Measurements from ENCODE around the gene GRIP1.

The GRIP1 gene

DNA sequence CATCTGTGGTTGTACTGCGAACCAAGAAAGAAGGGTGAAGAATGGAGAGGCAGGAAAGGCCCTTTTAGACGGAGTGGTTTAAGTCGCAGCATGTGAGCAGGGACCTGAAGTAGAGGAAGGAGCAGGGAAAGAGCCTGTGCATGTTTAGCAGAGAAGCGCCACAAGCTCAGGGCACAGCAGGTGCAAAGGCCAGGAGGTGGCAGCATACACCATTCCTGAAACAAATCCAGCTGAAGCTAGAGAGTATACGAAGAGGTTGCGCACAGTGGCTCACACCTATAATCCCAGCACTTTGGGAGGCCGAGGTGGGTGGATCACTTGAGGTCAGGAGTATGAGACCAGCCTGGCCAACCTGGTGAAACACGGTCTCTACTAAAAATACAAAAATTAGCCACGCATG is 326.7 kb downstream of the GRIP1 start:
- Histone ChIP-seq H4K20me1 (ENCODE audit: control insufficient read depth, insufficient read depth, low read depth, low read length) (no peaks in the 10 kb centered on the region), H3K4me3 (ENCODE audit: low read length) (no peak overlapping the region), H3K4me2 (ENCODE audit: low read length) (no peak overlapping the region), H3K27me3 (ENCODE audit: control insufficient read depth, low read length) (no peaks in the 10 kb centered on the region), H3K27ac (ENCODE audit: low read depth, low read length) (no peak overlapping the region), H3K36me3 (ENCODE audit: control insufficient read depth, low read length) (no peaks in the 10 kb centered on the region), H3K9me3 (ENCODE audit: control insufficient read depth, insufficient read depth, low read length) (no peaks in the 10 kb centered on the region), H3K4me1 (ENCODE audit: control insufficient read depth, low read length) (no peaks in the 10 kb centered on the region), H3K79me2 (ENCODE audit: control insufficient read depth, low read length) (no peaks in the 10 kb centered on the region), H3F3A (ENCODE audit: control insufficient read depth, insufficient read depth) (no peaks in the 10 kb centered on the region), H3K9me2 (replicated peaks; ENCODE audit: control insufficient read depth, low read length) (no peaks in the 10 kb centered on the region)
- TF ChIP-seq, protein P1, sequence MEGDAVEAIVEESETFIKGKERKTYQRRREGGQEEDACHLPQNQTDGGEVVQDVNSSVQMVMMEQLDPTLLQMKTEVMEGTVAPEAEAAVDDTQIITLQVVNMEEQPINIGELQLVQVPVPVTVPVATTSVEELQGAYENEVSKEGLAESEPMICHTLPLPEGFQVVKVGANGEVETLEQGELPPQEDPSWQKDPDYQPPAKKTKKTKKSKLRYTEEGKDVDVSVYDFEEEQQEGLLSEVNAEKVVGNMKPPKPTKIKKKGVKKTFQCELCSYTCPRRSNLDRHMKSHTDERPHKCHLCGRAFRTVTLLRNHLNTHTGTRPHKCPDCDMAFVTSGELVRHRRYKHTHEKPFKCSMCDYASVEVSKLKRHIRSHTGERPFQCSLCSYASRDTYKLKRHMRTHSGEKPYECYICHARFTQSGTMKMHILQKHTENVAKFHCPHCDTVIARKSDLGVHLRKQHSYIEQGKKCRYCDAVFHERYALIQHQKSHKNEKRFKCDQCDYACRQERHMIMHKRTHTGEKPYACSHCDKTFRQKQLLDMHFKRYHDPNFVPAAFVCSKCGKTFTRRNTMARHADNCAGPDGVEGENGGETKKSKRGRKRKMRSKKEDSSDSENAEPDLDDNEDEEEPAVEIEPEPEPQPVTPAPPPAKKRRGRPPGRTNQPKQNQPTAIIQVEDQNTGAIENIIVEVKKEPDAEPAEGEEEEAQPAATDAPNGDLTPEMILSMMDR (IDR thresholded peaks at IDR 0.05; ENCODE audit: low read depth, low read length, poor library complexity, severe bottlenecking): peak; percentile 60
- TF ChIP-seq EZH2phosphoT487 (IDR thresholded peaks at IDR 0.05; ENCODE audit: borderline replicate concordance, low read length): no peak

DNA sequence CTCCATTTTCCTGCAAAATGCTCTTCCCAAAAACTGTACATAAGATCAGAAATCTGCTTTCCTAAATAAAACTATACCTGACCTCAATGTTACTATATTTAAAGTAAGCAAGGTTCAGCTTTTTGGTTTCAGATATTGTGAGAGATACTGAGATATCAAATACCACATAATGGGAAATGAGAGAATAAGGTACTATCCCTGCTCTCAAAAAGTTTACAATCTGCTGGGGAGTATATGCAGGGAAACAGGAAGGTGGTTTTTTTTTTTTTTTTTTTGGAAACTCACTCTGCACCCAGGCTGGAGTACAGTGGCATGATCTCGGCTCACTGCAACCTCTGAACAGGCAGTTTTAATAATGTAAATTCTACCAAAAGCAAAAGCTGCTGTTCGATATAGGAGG is 327.6 kb downstream of the GRIP1 start:
- Histone ChIP-seq H3K27ac (ENCODE audit: low read depth, low read length) (no peak overlapping the region), H3K4me3 (ENCODE audit: low read length) (no peak overlapping the region), H3K36me3 (ENCODE audit: control insufficient read depth, low read length) (no peaks in the 10 kb centered on the region), H4K20me1 (ENCODE audit: control insufficient read depth, insufficient read depth, low read depth, low read length) (no peaks in the 10 kb centered on the region), H3F3A (ENCODE audit: control insufficient read depth, insufficient read depth) (no peaks in the 10 kb centered on the region), H3K4me1 (ENCODE audit: control insufficient read depth, low read length) (no peaks in the 10 kb centered on the region), H3K4me2 (ENCODE audit: low read length) (no peak overlapping the region), H3K79me2 (ENCODE audit: control insufficient read depth, low read length) (no peaks in the 10 kb centered on the region), H3K9me2 (replicated peaks; ENCODE audit: control insufficient read depth, low read length) (no peaks in the 10 kb centered on the region), H3K27me3 (ENCODE audit: control insufficient read depth, low read length) (no peaks in the 10 kb centered on the region), H3K9me3 (ENCODE audit: control insufficient read depth, insufficient read depth, low read length) (no peaks in the 10 kb centered on the region)
- no peak for TF ChIP-seq EZH2phosphoT487 (IDR thresholded peaks at IDR 0.05; ENCODE audit: borderline replicate concordance, low read length)

DNA sequence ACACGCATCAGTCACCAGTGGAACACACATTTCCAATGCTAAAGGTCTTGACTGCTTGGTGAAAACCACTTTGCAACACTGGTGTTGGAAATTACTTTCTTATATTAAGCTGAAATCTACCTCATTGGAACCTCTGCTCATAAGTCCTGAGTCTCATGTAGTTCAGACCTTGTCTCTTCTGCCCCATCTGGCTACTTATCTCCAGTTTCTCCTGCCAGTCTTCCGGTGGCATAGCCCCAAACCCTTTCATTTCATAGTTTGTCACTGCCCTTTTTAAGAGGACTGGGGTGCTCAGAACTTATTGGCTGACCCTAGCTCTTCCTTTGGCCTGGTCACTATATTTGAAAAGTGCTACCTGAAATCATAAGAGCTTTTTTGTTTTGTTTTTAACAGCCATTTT is 332.9 kb downstream of the GRIP1 start:
- H3K4me3 ChIP-seq (ENCODE audit: low read length): no peak overlapping the region
- H3K9me3 ChIP-seq (ENCODE audit: control insufficient read depth, insufficient read depth, low read length): no peaks in the 10 kb centered on the region
- TF ChIP-seq, protein P1 (IDR thresholded peaks at IDR 0.05; ENCODE audit: low read depth, low read length, poor library complexity, severe bottlenecking): no peak
- TF ChIP-seq EZH2phosphoT487 (IDR thresholded peaks at IDR 0.05; ENCODE audit: borderline replicate concordance, low read length): no peak
- H3K9me2 ChIP-seq (replicated peaks; ENCODE audit: control insufficient read depth, low read length): no peaks in the 10 kb centered on the region
- H3K79me2 ChIP-seq (ENCODE audit: control insufficient read depth, low read length): no peaks in the 10 kb centered on the region
- H3K27ac ChIP-seq (ENCODE audit: low read depth, low read length): no peak overlapping the region
- no peaks in the 10 kb centered on the region for H3K4me1 ChIP-seq (ENCODE audit: control insufficient read depth, low read length)
- H4K20me1 ChIP-seq (ENCODE audit: control insufficient read depth, insufficient read depth, low read depth, low read length): no peaks in the 10 kb centered on the region
- H3K4me2 ChIP-seq (ENCODE audit: low read length): no peak overlapping the region
- H3K27me3 ChIP-seq (ENCODE audit: control insufficient read depth, low read length): no peaks in the 10 kb centered on the region
- H3F3A ChIP-seq (ENCODE audit: control insufficient read depth, insufficient read depth): no peaks in the 10 kb centered on the region
- no peaks in the 10 kb centered on the region for H3K36me3 ChIP-seq (ENCODE audit: control insufficient read depth, low read length)

DNA sequence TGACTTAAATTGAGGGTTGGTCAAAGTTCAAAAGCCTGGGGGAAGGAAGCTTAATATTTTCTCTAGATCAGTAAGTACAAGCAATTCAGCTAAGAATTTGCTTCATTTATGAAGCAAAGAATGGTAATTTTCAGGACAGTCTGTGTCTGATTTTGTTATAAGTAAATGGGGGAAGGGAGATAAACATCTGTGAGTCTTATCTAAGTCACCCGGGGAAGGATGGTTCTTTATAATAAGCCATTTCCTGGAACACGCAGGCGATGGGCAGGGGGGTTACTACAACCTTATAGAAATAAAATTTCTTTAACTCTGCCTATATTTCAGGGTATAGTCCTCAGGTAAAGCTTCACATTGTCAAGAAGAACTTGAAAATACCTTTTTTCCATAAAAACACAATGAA is 333.7 kb downstream of the GRIP1 start:
- no peak for TF ChIP-seq EZH2phosphoT487 (IDR thresholded peaks at IDR 0.05; ENCODE audit: borderline replicate concordance, low read length)
- no peaks in the 10 kb centered on the region for H3F3A ChIP-seq (ENCODE audit: control insufficient read depth, insufficient read depth)
- H3K4me2 ChIP-seq (ENCODE audit: low read length): no peak overlapping the region
- no peaks in the 10 kb centered on the region for H3K9me3 ChIP-seq (ENCODE audit: control insufficient read depth, insufficient read depth, low read length)
- H3K79me2 ChIP-seq (ENCODE audit: control insufficient read depth, low read length): no peaks in the 10 kb centered on the region
- no peak overlapping the region for H3K4me3 ChIP-seq (ENCODE audit: low read length)
- no peaks in the 10 kb centered on the region for H3K36me3 ChIP-seq (ENCODE audit: control insufficient read depth, low read length)
- no peaks in the 10 kb centered on the region for H4K20me1 ChIP-seq (ENCODE audit: control insufficient read depth, insufficient read depth, low read depth, low read length)
- no peaks in the 10 kb centered on the region for H3K9me2 ChIP-seq (replicated peaks; ENCODE audit: control insufficient read depth, low read length)
- H3K27ac ChIP-seq (ENCODE audit: low read depth, low read length): no peak overlapping the region
- H3K4me1 ChIP-seq (ENCODE audit: control insufficient read depth, low read length): no peaks in the 10 kb centered on the region
- H3K27me3 ChIP-seq (ENCODE audit: control insufficient read depth, low read length): no peaks in the 10 kb centered on the region
